ENCODE results near the gene MATN1. TPM values are rescaled to one million over a fixed set of nuclear protein-coding genes. Genes with fewer than 3 reads are reported as not detected.

MATN1 gene
- total and polyA plus RNA-seq, 2 of the 4 experiments (the other 2 are of a cell fraction) = 0.27 TPM; not detected in 1

DNA sequence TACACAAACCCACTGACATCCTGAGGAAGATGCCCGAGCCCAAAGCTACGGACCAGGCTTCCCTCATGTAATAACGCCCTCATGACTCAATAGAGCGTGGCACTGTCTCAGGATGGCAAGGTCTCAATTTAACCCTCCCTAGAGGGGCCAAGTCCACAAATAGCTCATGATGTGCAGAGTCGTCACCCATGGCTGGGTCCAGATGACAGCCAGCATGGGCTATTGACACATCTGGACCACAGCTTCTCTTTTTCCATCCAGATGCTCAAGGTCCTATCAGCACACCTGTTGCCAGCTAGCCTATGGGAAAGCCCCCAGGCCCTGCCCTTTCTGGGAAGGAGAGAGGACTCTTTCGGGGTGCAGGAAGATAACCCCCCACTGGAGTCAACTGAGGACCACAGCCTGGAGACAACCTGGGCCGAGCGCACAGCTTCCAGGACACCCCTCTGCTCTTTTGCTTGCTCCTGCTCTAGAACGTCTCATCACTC lies 31.3 kb upstream of the MATN1 start:
- dilution Hi-C loops (cut with HindIII; ENCODE audit: low sequenced_read_pairs, unreplicated experiment) = no loop called here
- in situ Hi-C loops (cut with MboI; ENCODE audit: low sequenced_read_pairs) = no loop called here
- DNase-seq (no peak), ATAC-seq (ENCODE audit: low read depth) (no peak)
- no peak overlapping the region for H4K5ac ChIP-seq (ENCODE audit: low read depth, low read length)
- no peak overlapping the region for H3K4me3 ChIP-seq (ENCODE audit: insufficient read depth, low read depth, low read length)
- no peak overlapping the region for H3K4me2 ChIP-seq (ENCODE audit: low read depth, low read length)
- H3K4ac ChIP-seq (ENCODE audit: low read depth, low read length) = no peak overlapping the region
- H2BK15ac ChIP-seq (ENCODE audit: low read depth, low read length) = no peak overlapping the region
- H2AK5ac ChIP-seq (ENCODE audit: low read depth, low read length) = no peak overlapping the region
- no peaks in the 10 kb centered on the region for H3K79me1 ChIP-seq (ENCODE audit: low read depth in 1 of 2, low read length in 2 of 2)
- H2AK9ac ChIP-seq (replicated peaks; ENCODE audit: low read depth, low read length, poor library complexity) = no peak overlapping the region
- no peaks in the 10 kb centered on the region for H3K36me3 ChIP-seq (ENCODE audit: control insufficient read depth, insufficient read depth, low read length)
- H3K27ac ChIP-seq (ENCODE audit: insufficient read depth, low read length) = no peak overlapping the region
- H3K4me1 ChIP-seq (ENCODE audit: control insufficient read depth, insufficient read depth, low read length) = peaks cover 6% of the 10 kb centered on the region
- WGBS, 2 experiments (ENCODE audit: extremely low coverage in 2 of 2, insufficient read length in 1 of 2) = no CpG with 5 or more reads among the region's 9 CpGs
- no peak overlapping the region for H3K14ac ChIP-seq (replicated peaks; ENCODE audit: low read depth, low read length)
- H3K23ac ChIP-seq (ENCODE audit: low read depth, low read length) = no peak overlapping the region
- intact Hi-C loops (cut with micrococcal nuclease) = loop anchor here (2.0 kb wide), 1 partner anchor 16 kb away; no protein-coding TSS in a partner anchor
- no TSS peak for BruUV-seq (replicated peaks)
- no peak overlapping the region for H2BK120ac ChIP-seq (ENCODE audit: low read depth, low read length)
- no peak overlapping the region for H2BK20ac ChIP-seq (ENCODE audit: low read depth, low read length)
- H3K56ac ChIP-seq (ENCODE audit: extremely low read depth, insufficient read depth, low read length) = no peak overlapping the region
- H3K9ac ChIP-seq (ENCODE audit: low read depth, low read length) = no peak overlapping the region
- peaks cover 7% of the 10 kb centered on the region; the same call in 1 of the 2 replicates for H3K9me1 ChIP-seq (ENCODE audit: insufficient read depth, low read length)
- no peak overlapping the region for H2BK5ac ChIP-seq (ENCODE audit: low read depth, low read length, poor library complexity, severe bottlenecking)
- TF ChIP-seq CHD1 (IDR thresholded peaks at IDR 0.05; ENCODE audit: low read depth, low read length) (no peak), ELK1 (IDR thresholded peaks at IDR 0.05; ENCODE audit: borderline replicate concordance, low read depth, low read length) (no peak), CEBPB (IDR thresholded peaks at IDR 0.05; ENCODE audit: low read depth, low read length) (no peak), MAFK (IDR thresholded peaks at IDR 0.05; ENCODE audit: low read depth, low read length) (no peak), MAZ (IDR thresholded peaks at IDR 0.05; ENCODE audit: borderline replicate concordance, low read depth, low read length) (no peak), NFE2L2 (IDR thresholded peaks at IDR 0.05; ENCODE audit: low read depth, low read length) (no peak), POLR2A (IDR thresholded peaks at IDR 0.05; ENCODE audit: low read depth, low read length) (no peak), MXI1 (IDR thresholded peaks at IDR 0.05; ENCODE audit: borderline replicate concordance, low read depth, low read length) (no peak), SMC3 (IDR thresholded peaks at IDR 0.05; ENCODE audit: low read depth, low read length) (no peak)
- TF ChIP-seq, protein P1, sequence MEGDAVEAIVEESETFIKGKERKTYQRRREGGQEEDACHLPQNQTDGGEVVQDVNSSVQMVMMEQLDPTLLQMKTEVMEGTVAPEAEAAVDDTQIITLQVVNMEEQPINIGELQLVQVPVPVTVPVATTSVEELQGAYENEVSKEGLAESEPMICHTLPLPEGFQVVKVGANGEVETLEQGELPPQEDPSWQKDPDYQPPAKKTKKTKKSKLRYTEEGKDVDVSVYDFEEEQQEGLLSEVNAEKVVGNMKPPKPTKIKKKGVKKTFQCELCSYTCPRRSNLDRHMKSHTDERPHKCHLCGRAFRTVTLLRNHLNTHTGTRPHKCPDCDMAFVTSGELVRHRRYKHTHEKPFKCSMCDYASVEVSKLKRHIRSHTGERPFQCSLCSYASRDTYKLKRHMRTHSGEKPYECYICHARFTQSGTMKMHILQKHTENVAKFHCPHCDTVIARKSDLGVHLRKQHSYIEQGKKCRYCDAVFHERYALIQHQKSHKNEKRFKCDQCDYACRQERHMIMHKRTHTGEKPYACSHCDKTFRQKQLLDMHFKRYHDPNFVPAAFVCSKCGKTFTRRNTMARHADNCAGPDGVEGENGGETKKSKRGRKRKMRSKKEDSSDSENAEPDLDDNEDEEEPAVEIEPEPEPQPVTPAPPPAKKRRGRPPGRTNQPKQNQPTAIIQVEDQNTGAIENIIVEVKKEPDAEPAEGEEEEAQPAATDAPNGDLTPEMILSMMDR (conservative IDR thresholded peaks at IDR 0.05; ENCODE audit: low read depth, low read length) = no peak
- no peaks in the 10 kb centered on the region; the same call in 1 of the 2 replicates for H4K20me1 ChIP-seq (ENCODE audit: insufficient read depth, low read length)
- no peaks in the 10 kb centered on the region; the same call in 1 of the 2 replicates for H3K9me3 ChIP-seq (ENCODE audit: control insufficient read depth, insufficient read depth, low read length)
- H4K8ac ChIP-seq (ENCODE audit: low read depth in 2 of 2, low read length in 2 of 2) = no peak overlapping the region
- H4K91ac ChIP-seq (ENCODE audit: insufficient read depth, low read depth, low read length) = no peak overlapping the region
- ChIA-PET POLR2A (ENCODE audit: unreplicated experiment) (no interaction called here), CTCF (interaction anchor here (0.6 to 0.8 kb wide), 2 partner anchors 25 to 35 kb away, joined by 3 read pairs; no protein-coding TSS in a partner anchor)
- no peak overlapping the region for H2AFZ ChIP-seq (replicated peaks; ENCODE audit: low read length, poor library complexity)
- no peak overlapping the region for H3K18ac ChIP-seq (ENCODE audit: low read depth, low read length)
- peaks cover 9% of the 10 kb centered on the region for H3K27me3 ChIP-seq (ENCODE audit: control insufficient read depth, insufficient read depth, low read length)

Measured in IMR-90 (cell line).